HG03159 (cell line): ENCODE data around the gene EPN3.

ENCODE experiments used
- ATAC-seq: cut with Tn5 transposase; IDR thresholded peaks from one replicate; pipeline ENCODE4 v1.9.1; 2021; ENCODE audit warnings: mild to moderate bottlenecking, moderate library complexity; ENCODE audit not compliant: unreplicated experiment

EPN3 gene

GRCh38 chr17:50533720-50534148 is 1.2 kb downstream of the EPN3 start:
- ATAC-seq, result no peak

- ATAC-seq, result no peak
Observed at GRCh38 chr17:50534222-50534978, 1.9 kb downstream of the EPN3 start.

GRCh38 chr17:50534979-50535326 is 2.4 kb downstream of the EPN3 start:
- ATAC-seq, result no peak

GRCh38 chr17:50535407-50535806 is 2.9 kb downstream of the EPN3 start:
- no peak for ATAC-seq

GRCh38 chr17:50536683-50537646 is 4.4 kb downstream of the EPN3 start:
- no peak for ATAC-seq

- ATAC-seq, result no peak
Observed at GRCh38 chr17:50537721-50538548, 5.4 kb downstream of the EPN3 start.

GRCh38 chr17:50538549-50539410 is 6.2 kb downstream of the EPN3 start:
- no peak for ATAC-seq

- no peak for ATAC-seq
Observed at GRCh38 chr17:50539762-50540559, 7.4 kb downstream of the EPN3 start.

- ATAC-seq, result no peak
Observed at GRCh38 chr17:50540560-50541401, 8.2 kb downstream of the EPN3 start.

GRCh38 chr17:50541402-50541715 is 8.8 kb downstream of the EPN3 start:
- ATAC-seq, result no peak

GRCh38 chr17:50541716-50542688 is 9.5 kb downstream of the EPN3 start:
- ATAC-seq, result peak; percentile 69

GRCh38 chr17:50542795-50543774 is 10.6 kb downstream of the EPN3 start:
- ATAC-seq, result no peak

GRCh38 chr17:50544516-50544915 is 12.0 kb downstream of the EPN3 start:
- no peak for ATAC-seq

- no peak for ATAC-seq
Observed at GRCh38 chr17:50545311-50545710, 12.8 kb downstream of the EPN3 start.

GRCh38 chr17:50546701-50547034 is 14.1 kb downstream of the EPN3 start:
- no peak for ATAC-seq

GRCh38 chr17:50547035-50547735 is 14.7 kb downstream of the EPN3 start, which contains the start of gene SPATA20:
SPATA20 (plus strand) TSS chr17:50547174; CDS start chr17:50547209, 35 bp downstream.
- peak; percentile 77 for ATAC-seq
